Progenitor cell of endocrine pancreas (in vitro differentiated cells): ENCODE results near the gene S100A16. TPM values are rescaled to one million over a fixed set of nuclear protein-coding genes. Genes with fewer than 3 reads are reported as not detected.
A peak's percentile ranks its signal among the peaks of the same experiment; 100 is the strongest.

Experiments used
- DNase-seq: peaks from one replicate; pipeline ENCODE4 v3.0.0; 2021; ENCODE audit warnings: low spot score; ENCODE audit not compliant: unreplicated experiment
- H3K27ac Mint-ChIP-seq: 2 replicates; pipeline ENCODE4 v1.8.0; 2021; ENCODE audit warnings: mild to moderate bottlenecking, moderate library complexity, mixed read lengths
- H3K27me3 Mint-ChIP-seq: 2 replicates; pipeline ENCODE4 v1.8.0; 2021; ENCODE audit warnings: mixed read lengths
- H3K36me3 Mint-ChIP-seq: 2 replicates; pipeline ENCODE4 v1.8.0; 2022; ENCODE audit warnings: mixed read lengths; ENCODE audit not compliant: insufficient read depth
- H3K4me1 Mint-ChIP-seq: 2 replicates; pipeline ENCODE4 v1.8.0; 2021; ENCODE audit warnings: low read depth, mixed read lengths
- H3K4me3 Mint-ChIP-seq: 2 replicates; pipeline ENCODE4 v1.8.0; 2021; ENCODE audit warnings: low read depth, mild to moderate bottlenecking, moderate library complexity, mixed read lengths
- H3K9me3 Mint-ChIP-seq: 2 replicates; pipeline ENCODE4 v1.8.0; 2021; ENCODE audit warnings: low read depth, mixed read lengths
- CTCF ChIP-seq: fragments of 200-600 bp; sonication (generic); IDR thresholded peaks from one replicate; pipeline ENCODE4 v1.5.0; 2021; ENCODE audit warnings: antibody characterized with exemption, mild to moderate bottlenecking; ENCODE audit not compliant: unreplicated experiment
- total RNA-seq: library from RNA; stranded (reverse); gene quantifications from 2 replicates; pipeline ENCODE4 v1.2.1, GENCODE V29; 2021

Gene S100A16
- total RNA-seq, 1 donor from 2014 or later: 46.8 TPM

GRCh38 chr1:153630384-153630783 is 17.4 kb upstream of the S100A16 start:
- H3K27me3 Mint-ChIP-seq: no peaks in the 10 kb centered on the region
- peak overlapping the region; percentile 56 for H3K27ac Mint-ChIP-seq
- no peak overlapping the region for H3K4me3 Mint-ChIP-seq
- H3K36me3 Mint-ChIP-seq: peaks cover 3% of the 10 kb centered on the region
- H3K4me1 Mint-ChIP-seq: peaks cover 37% of the 10 kb centered on the region
- H3K9me3 Mint-ChIP-seq: peaks cover 4% of the 10 kb centered on the region
- TF ChIP-seq CTCF: no peak
- DNase-seq: no peak

- no peaks in the 10 kb centered on the region for H3K27me3 Mint-ChIP-seq
- no peak for TF ChIP-seq CTCF
- DNase-seq: no peak
- peaks cover 4% of the 10 kb centered on the region for H3K9me3 Mint-ChIP-seq
- peak overlapping the region; percentile 56 for H3K27ac Mint-ChIP-seq
- H3K4me1 Mint-ChIP-seq: peaks cover 36% of the 10 kb centered on the region
- H3K36me3 Mint-ChIP-seq: peaks cover 3% of the 10 kb centered on the region
- H3K4me3 Mint-ChIP-seq: no peak overlapping the region
Observed at GRCh38 chr1:153629971-153630370, 17.0 kb upstream of the S100A16 start.

GRCh38 chr1:153629343-153629665 is 16.4 kb upstream of the S100A16 start:
- H3K27ac Mint-ChIP-seq: no peak overlapping the region
- H3K36me3 Mint-ChIP-seq: peaks cover 3% of the 10 kb centered on the region
- H3K4me1 Mint-ChIP-seq: peaks cover 35% of the 10 kb centered on the region
- H3K9me3 Mint-ChIP-seq: peaks cover 4% of the 10 kb centered on the region
- H3K27me3 Mint-ChIP-seq: no peaks in the 10 kb centered on the region
- no peak overlapping the region for H3K4me3 Mint-ChIP-seq
- DNase-seq: no peak
- no peak for TF ChIP-seq CTCF

GRCh38 chr1:153628638-153629342 is 15.9 kb upstream of the S100A16 start:
- H3K4me1 Mint-ChIP-seq: peaks cover 34% of the 10 kb centered on the region
- H3K36me3 Mint-ChIP-seq: peaks cover 3% of the 10 kb centered on the region
- DNase-seq: no peak
- no peak for TF ChIP-seq CTCF
- no peak overlapping the region for H3K4me3 Mint-ChIP-seq
- H3K27me3 Mint-ChIP-seq: no peaks in the 10 kb centered on the region
- peaks cover 4% of the 10 kb centered on the region for H3K9me3 Mint-ChIP-seq
- H3K27ac Mint-ChIP-seq: no peak overlapping the region

- H3K4me1 Mint-ChIP-seq: peaks cover 34% of the 10 kb centered on the region
- TF ChIP-seq CTCF: peak; percentile 3
- peaks cover under 1% of the 10 kb centered on the region for H3K9me3 Mint-ChIP-seq
- H3K27me3 Mint-ChIP-seq: no peaks in the 10 kb centered on the region
- peak within 1 kb of the TSS; percentile 92 for H3K4me3 Mint-ChIP-seq
- peak within 1 kb of the TSS; percentile 99 for H3K27ac Mint-ChIP-seq
- no peak for DNase-seq
- H3K36me3 Mint-ChIP-seq: peaks cover 4% of the 10 kb centered on the region
Observed at GRCh38 chr1:153627715-153628626, 15.0 kb upstream of the S100A16 start, which contains the start of gene S100A1. TSS of gene S100A1 (plus strand) at chr1:153628434. CDS start at chr1:153630522, 2,088 bp downstream.
